ENCODE results near the gene CTF1.

DNA sequence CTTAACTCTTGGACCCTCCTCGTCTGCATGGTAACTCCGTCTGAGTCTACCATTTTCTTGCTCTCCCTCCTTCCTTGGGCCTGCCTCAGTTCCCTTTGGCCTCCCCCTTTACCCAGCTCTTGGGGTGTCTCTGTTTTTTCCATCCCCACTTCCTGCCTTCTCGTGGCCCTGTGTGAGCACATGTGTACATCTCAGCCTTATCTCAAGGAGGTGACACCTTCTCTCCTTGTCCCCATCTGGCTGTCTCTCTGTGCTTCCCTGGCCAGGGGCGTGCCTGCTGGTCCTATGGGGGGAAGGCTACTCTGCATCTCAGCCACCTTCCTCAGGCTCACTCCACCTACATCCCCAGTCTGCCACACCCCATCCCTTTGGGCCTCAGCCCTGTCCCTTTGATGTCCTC, 6.6 kb downstream of the CTF1 start:
- TF ChIP-seq CTCF (conservative IDR thresholded peaks at IDR 0.05) (no peak), EZH2 (IDR thresholded peaks at IDR 0.05; ENCODE audit: low read depth) (no peak)
